Cardiac muscle cell (in vitro differentiated cells and primary cell): ENCODE results near the gene PSMD8. TPM values are rescaled to one million over a fixed set of nuclear protein-coding genes. Genes with fewer than 3 reads are reported as not detected.

Experiments used
- DNase-seq, 2 donors: peaks; one replicate each; pipeline versions ENCODE4 v3.0.0 to v3.0.0-alpha.2; 2010 to 2017; ENCODE audit warnings: low read depth in 1 of 2, low spot score in 1 of 2
- H3K27ac ChIP-seq: fragments of 200-600 bp; sonication (generic); 2 replicates; pipeline ENCODE4 v1.5.1; 2016
- H3K27me3 ChIP-seq: fragments of 200-600 bp; sonication (generic); 2 replicates; pipeline ENCODE4 v1.6.0; 2016; ENCODE audit warnings: control low read depth
- H3K36me3 ChIP-seq: fragments of 200-600 bp; sonication (generic); 2 replicates; pipeline ENCODE4 v1.5.1; 2016; ENCODE audit warnings: control low read depth
- H3K4me1 ChIP-seq: fragments of 200-600 bp; sonication (generic); 2 replicates; pipeline ENCODE4 v1.8.1; 2017; ENCODE audit warnings: low read depth, mild to moderate bottlenecking, mixed run types
- H3K4me3 ChIP-seq: fragments of 200-600 bp; sonication (generic); 2 replicates; pipeline ENCODE4 v1.5.1; 2016; ENCODE audit warnings: mild to moderate bottlenecking
- H3K9me3 ChIP-seq: fragments of 200-600 bp; sonication (generic); 2 replicates; pipeline ENCODE4 v1.5.1; 2017; ENCODE audit warnings: low read depth, mild to moderate bottlenecking, control low read depth
- polyA plus RNA-seq: library from polyadenylated mRNA; unstranded; fragments of >200 nt; fragmentation: Nextera tagmentation; extraction: Ambion mirVana; gene quantifications from 2 replicates; pipeline ENCODE4 v1.2.1, GENCODE V29; 2016
- total RNA-seq: library from RNA; depleted of rRNA; stranded (reverse); fragments of >200 nt; gene quantifications from 2 replicates; pipeline ENCODE4 v1.2.3, GENCODE V29; 2016
- TF ChIP-seq, protein P1 (sequence below): IDR thresholded peaks from 2 replicates; pipeline ENCODE4 v1.5.1; 2012; ENCODE audit warnings: low read depth, mild to moderate bottlenecking, low read length

The PSMD8 gene
- total and polyA plus RNA-seq, 2 experiments from 2014 or later, result 233 to 303 TPM

DNA sequence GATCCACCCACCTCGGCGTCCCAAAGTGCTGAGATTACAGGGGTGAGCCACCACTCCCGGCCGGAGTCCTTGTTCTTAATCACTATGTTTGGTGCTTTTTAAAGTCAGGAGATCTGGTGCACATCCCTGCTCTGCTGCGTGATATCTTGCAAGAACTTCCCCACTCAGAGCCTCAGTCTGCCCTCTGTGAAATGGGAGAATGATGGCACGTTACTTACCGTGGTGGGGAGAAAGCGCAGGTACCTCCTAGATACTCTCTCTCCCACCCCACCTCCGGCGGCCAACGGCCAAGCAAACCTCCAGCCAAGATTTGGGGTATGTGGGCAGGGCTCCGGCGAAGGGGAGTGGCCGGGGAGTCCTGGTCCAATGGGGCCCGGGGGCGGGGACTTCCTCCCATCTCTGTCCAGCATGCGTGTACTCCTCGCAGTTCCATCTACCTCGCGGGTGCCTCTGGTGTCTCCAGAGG, 58.9 kb downstream of the PSMD8 start, which contains the start of gene RYR1:
TSS of gene RYR1 (plus strand) at position 424 of the 466 bp plus-strand sequence. CDS start 139 bp downstream, outside the sequence.
- TF ChIP-seq, protein P1, sequence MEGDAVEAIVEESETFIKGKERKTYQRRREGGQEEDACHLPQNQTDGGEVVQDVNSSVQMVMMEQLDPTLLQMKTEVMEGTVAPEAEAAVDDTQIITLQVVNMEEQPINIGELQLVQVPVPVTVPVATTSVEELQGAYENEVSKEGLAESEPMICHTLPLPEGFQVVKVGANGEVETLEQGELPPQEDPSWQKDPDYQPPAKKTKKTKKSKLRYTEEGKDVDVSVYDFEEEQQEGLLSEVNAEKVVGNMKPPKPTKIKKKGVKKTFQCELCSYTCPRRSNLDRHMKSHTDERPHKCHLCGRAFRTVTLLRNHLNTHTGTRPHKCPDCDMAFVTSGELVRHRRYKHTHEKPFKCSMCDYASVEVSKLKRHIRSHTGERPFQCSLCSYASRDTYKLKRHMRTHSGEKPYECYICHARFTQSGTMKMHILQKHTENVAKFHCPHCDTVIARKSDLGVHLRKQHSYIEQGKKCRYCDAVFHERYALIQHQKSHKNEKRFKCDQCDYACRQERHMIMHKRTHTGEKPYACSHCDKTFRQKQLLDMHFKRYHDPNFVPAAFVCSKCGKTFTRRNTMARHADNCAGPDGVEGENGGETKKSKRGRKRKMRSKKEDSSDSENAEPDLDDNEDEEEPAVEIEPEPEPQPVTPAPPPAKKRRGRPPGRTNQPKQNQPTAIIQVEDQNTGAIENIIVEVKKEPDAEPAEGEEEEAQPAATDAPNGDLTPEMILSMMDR, result no peak
- H3K27ac ChIP-seq, result peak within 1 kb of the TSS; percentile 6
- DNase-seq, result peak; percentile 42 to 87
- H3K27me3 ChIP-seq, result no peaks in the 10 kb centered on the region
- H3K36me3 ChIP-seq, result no peaks in the 10 kb centered on the region
- peaks cover 17% of the 10 kb centered on the region for H3K4me1 ChIP-seq
- H3K4me3 ChIP-seq, result peak within 1 kb of the TSS; percentile 20
- no peaks in the 10 kb centered on the region for H3K9me3 ChIP-seq

Other genes with a start within 250 kb of the PSMD8 start
- gene DPF1, start 150.3 kb upstream of the PSMD8 start, total RNA-seq, result 7.8 and 9.6 TPM in 2 replicates
- gene DPF1, start 150.3 kb upstream of the PSMD8 start, polyA plus RNA-seq, result 4.9 and 6.5 TPM in 2 replicates
- 6.7 and 12.8 TPM in 2 replicates for gene PPP1R14A, start 118.2 kb upstream of the PSMD8 start, total RNA-seq
- gene PPP1R14A, start 118.2 kb upstream of the PSMD8 start, polyA plus RNA-seq, result 23.6 and 56.4 TPM in 2 replicates
- 420 and 443 TPM in 2 replicates for gene SPINT2, start 110.0 kb upstream of the PSMD8 start, total RNA-seq
- gene SPINT2, start 110.0 kb upstream of the PSMD8 start, polyA plus RNA-seq, result 455 and 606 TPM in 2 replicates
- gene C19orf33, start 70.3 kb upstream of the PSMD8 start, total RNA-seq, result 0.49 and 0.77 TPM in 2 replicates
- gene C19orf33, start 70.3 kb upstream of the PSMD8 start, polyA plus RNA-seq, result 0.87 and 2.7 TPM in 2 replicates
- gene YIF1B, start 58.6 kb upstream of the PSMD8 start, total RNA-seq, result 61.5 and 90.2 TPM in 2 replicates
- 129 and 140 TPM in 2 replicates for gene YIF1B, start 58.6 kb upstream of the PSMD8 start, polyA plus RNA-seq
- gene KCNK6, start 54.7 kb upstream of the PSMD8 start, total RNA-seq, result 1.5 and 1.8 TPM in 2 replicates
- gene KCNK6, start 54.7 kb upstream of the PSMD8 start, polyA plus RNA-seq, result 1.5 and 2.4 TPM in 2 replicates
- gene CATSPERG, start 38.7 kb upstream of the PSMD8 start, total RNA-seq, result 2.7 and 11.6 TPM in 2 replicates
- 4.2 and 4.6 TPM in 2 replicates for gene CATSPERG, start 38.7 kb upstream of the PSMD8 start, polyA plus RNA-seq
- 0.98 and 5.8 TPM in 2 replicates for gene GGN, start 13.5 kb downstream of the PSMD8 start, total RNA-seq
- 1.2 and 3.4 TPM in 2 replicates for gene GGN, start 13.5 kb downstream of the PSMD8 start, polyA plus RNA-seq
- gene SPRED3, start 14.1 kb downstream of the PSMD8 start, total RNA-seq, result 1.8 and 2.6 TPM in 2 replicates
- gene SPRED3, start 14.1 kb downstream of the PSMD8 start, polyA plus RNA-seq, result 1.2 and 1.3 TPM in 2 replicates
- gene FAM98C, start 28.5 kb downstream of the PSMD8 start, total RNA-seq, result 25.6 and 35.3 TPM in 2 replicates
- gene FAM98C, start 28.5 kb downstream of the PSMD8 start, polyA plus RNA-seq, result 20.0 and 20.8 TPM in 2 replicates
- 0.80 TPM in 1 of 2 replicates, not detected in the other for gene RASGRP4, start 51.6 kb downstream of the PSMD8 start, total RNA-seq
- gene RASGRP4, start 51.6 kb downstream of the PSMD8 start, polyA plus RNA-seq, result 0.35 TPM in 1 of 2 replicates, not detected in the other
- gene RYR1, start 59.1 kb downstream of the PSMD8 start, total RNA-seq, result 4.9 and 12.8 TPM in 2 replicates
- 0.71 and 3.5 TPM in 2 replicates for gene RYR1, start 59.1 kb downstream of the PSMD8 start, polyA plus RNA-seq
- gene MAP4K1, start 243.4 kb downstream of the PSMD8 start, total RNA-seq, result 2.4 and 3.9 TPM in 2 replicates
- 4.6 and 7.7 TPM in 2 replicates for gene MAP4K1, start 243.4 kb downstream of the PSMD8 start, polyA plus RNA-seq
- 504 and 711 TPM in 2 replicates for gene EIF3K, start 244.6 kb downstream of the PSMD8 start, total RNA-seq
- 258 and 455 TPM in 2 replicates for gene EIF3K, start 244.6 kb downstream of the PSMD8 start, polyA plus RNA-seq